HepG2 (cell line): ENCODE data around the gene KIZ. TPM values are rescaled to one million over a fixed set of nuclear protein-coding genes. Genes with fewer than 3 reads are reported as not detected.

Experiments
- ATF1 ChIP-seq: IDR thresholded peaks from 2 replicates; pipeline ENCODE4 v1.6.1; 2016; ENCODE audit warnings: mild to moderate bottlenecking, control low read depth
- BORCS8-MEF2B ChIP-seq: sonication (generic); formaldehyde crosslinking; IDR thresholded peaks from 2 replicates; pipeline ENCODE4 v1.8.0; 2022; ENCODE audit warnings: mild to moderate bottlenecking, missing genetic modification reagents
- CEBPZ ChIP-seq: IDR thresholded peaks from 2 replicates; pipeline ENCODE4 v1.6.1; 2012; ENCODE audit warnings: low read length, improper control_type of control experiment
- GZF1 ChIP-seq: sonication (generic); formaldehyde crosslinking; IDR thresholded peaks from 2 replicates; pipeline ENCODE4 v1.5.1; 2020; ENCODE audit warnings: mild to moderate bottlenecking, missing genetic modification reagents
- HDAC2 ChIP-seq: sonication (generic); formaldehyde crosslinking; IDR thresholded peaks from 2 replicates; pipeline ENCODE4 v1.4.0; 2020; ENCODE audit warnings: missing genetic modification reagents
- JDP2 ChIP-seq: sonication (generic); formaldehyde crosslinking; IDR thresholded peaks from 2 replicates; pipeline ENCODE4 v1.8.1; 2022; ENCODE audit warnings: missing genetic modification reagents, borderline replicate concordance
- MLX ChIP-seq: IDR thresholded peaks from 2 replicates; pipeline ENCODE4 v1.6.1; 2016
- PCBP2 ChIP-seq: fragments of 200-400 bp; formaldehyde crosslinking; optimal IDR thresholded peaks from 2 replicates; pipeline ENCODE3; 2018; ENCODE audit warnings: low read length, low read depth; ENCODE audit not compliant: poor library complexity, severe bottlenecking
- SMARCE1 ChIP-seq: fragments of 450-650 bp; IDR thresholded peaks from 2 replicates; pipeline ENCODE4 v1.6.1; 2017; ENCODE audit warnings: borderline replicate concordance
- TAF1 ChIP-seq: sonication (generic); formaldehyde crosslinking; IDR thresholded peaks from 2 replicates; pipeline ENCODE4 v1.4.0; 2020; ENCODE audit warnings: missing genetic modification reagents
- ZBTB39 ChIP-seq: sonication (generic); formaldehyde crosslinking; IDR thresholded peaks from 2 replicates; pipeline ENCODE4 v1.5.0; 2020; ENCODE audit warnings: missing genetic modification reagents
- ZNF253 ChIP-seq: sonication (generic); formaldehyde crosslinking; IDR thresholded peaks from 2 replicates; pipeline ENCODE4 v1.8.0; 2022; ENCODE audit warnings: mild to moderate bottlenecking, missing genetic modification reagents, borderline replicate concordance
- ZNF724P ChIP-seq: sonication (generic); formaldehyde crosslinking; IDR thresholded peaks from 2 replicates; pipeline ENCODE4 v1.8.0; 2022; ENCODE audit warnings: missing genetic modification reagents, borderline replicate concordance
- polyA plus RNA-seq, 8 experiments: library from polyadenylated mRNA; depleted of rRNA in 3 of 8; stranded (reverse) in 7 of 8; unstranded in 1 of 8; fragments of >200 nt; fragmentation: Illumina TruSeq in 4 of 8; extraction: Trizol in 4 of 8; gene quantifications; 2 replicates each; pipeline versions ENCODE4 v1.2.1 to v1.2.3, GENCODE V29; 2011 to 2016; ENCODE audit warnings: low read depth in 4 of 8, missing spikeins in 1 of 8, mixed read lengths in 1 of 8; ENCODE audit not compliant: insufficient read depth in 1 of 8
- total RNA-seq, 5 experiments: library from RNA; depleted of rRNA; stranded (reverse); fragments of >200 nt; fragmentation: Illumina TruSeq; extraction: Trizol; gene quantifications; 2 replicates each; pipeline ENCODE4 v1.2.3, GENCODE V29; 2016; ENCODE audit warnings: low read depth in 1 of 5
- TF ChIP-seq, protein P1 (sequence below): sonication (generic); formaldehyde crosslinking; IDR thresholded peaks from 2 replicates; pipeline ENCODE4 v1.4.0; 2020; ENCODE audit warnings: missing genetic modification reagents, mild to moderate bottlenecking, borderline replicate concordance
- TF ChIP-seq, protein P2 (sequence below): sonication (generic); formaldehyde crosslinking; IDR thresholded peaks from 2 replicates; pipeline ENCODE4 v1.5.1; 2020; ENCODE audit warnings: missing genetic modification reagents, mild to moderate bottlenecking, borderline replicate concordance
- TF ChIP-seq, protein P3 (sequence below): sonication (generic); formaldehyde crosslinking; IDR thresholded peaks from 2 replicates; pipeline ENCODE4 v1.9.0; 2022; ENCODE audit warnings: missing genetic modification reagents, mild to moderate bottlenecking, borderline replicate concordance

The KIZ gene
- total and polyA plus RNA-seq, 2 of the 13 experiments (the other 11 are each of a cell fraction or from before 2014, with no cell fraction given), result 46.3 to 114 TPM

- TF ChIP-seq CEBPZ (no peak), GZF1 (no peak), ATF1 (peak; percentile 73; the same call in 1 of the 2 replicates), ZBTB39 (CRISPR knock-in tag) (no peak), SMARCE1 (no peak), PCBP2 (no peak), ZNF724P (CRISPR knock-in tag) (no peak), JDP2 (CRISPR knock-in tag) (no peak; the same call in 1 of the 2 replicates), TAF1 (CRISPR knock-in tag) (no peak), MLX (CRISPR knock-in tag) (no peak), HDAC2 (CRISPR knock-in tag) (peak; percentile 76), BORCS8-MEF2B (CRISPR knock-in tag) (no peak), ZNF253 (CRISPR knock-in tag) (no peak)
- TF ChIP-seq, protein P1, sequence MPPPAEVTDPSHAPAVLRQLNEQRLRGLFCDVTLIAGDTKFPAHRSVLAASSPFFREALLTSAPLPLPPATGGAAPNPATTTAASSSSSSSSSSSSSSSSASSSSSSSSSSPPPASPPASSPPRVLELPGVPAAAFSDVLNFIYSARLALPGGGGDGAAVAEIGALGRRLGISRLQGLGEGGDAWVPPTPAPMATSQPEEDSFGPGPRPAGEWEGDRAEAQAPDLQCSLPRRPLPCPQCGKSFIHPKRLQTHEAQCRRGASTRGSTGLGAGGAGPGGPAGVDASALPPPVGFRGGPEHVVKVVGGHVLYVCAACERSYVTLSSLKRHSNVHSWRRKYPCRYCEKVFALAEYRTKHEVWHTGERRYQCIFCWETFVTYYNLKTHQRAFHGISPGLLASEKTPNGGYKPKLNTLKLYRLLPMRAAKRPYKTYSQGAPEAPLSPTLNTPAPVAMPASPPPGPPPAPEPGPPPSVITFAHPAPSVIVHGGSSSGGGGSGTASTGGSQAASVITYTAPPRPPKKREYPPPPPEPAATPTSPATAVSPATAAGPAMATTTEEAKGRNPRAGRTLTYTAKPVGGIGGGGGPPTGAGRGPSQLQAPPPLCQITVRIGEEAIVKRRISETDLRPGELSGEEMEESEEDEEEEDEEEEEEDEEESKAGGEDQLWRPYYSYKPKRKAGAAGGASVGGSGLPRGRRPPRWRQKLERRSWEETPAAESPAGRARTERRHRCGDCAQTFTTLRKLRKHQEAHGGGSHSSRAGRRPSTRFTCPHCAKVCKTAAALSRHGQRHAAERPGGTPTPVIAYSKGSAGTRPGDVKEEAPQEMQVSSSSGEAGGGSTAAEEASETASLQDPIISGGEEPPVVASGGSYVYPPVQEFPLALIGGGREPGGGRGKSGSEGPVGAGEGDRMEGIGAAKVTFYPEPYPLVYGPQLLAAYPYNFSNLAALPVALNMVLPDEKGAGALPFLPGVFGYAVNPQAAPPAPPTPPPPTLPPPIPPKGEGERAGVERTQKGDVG (CRISPR knock-in tag), result no peak
- TF ChIP-seq, protein P2, sequence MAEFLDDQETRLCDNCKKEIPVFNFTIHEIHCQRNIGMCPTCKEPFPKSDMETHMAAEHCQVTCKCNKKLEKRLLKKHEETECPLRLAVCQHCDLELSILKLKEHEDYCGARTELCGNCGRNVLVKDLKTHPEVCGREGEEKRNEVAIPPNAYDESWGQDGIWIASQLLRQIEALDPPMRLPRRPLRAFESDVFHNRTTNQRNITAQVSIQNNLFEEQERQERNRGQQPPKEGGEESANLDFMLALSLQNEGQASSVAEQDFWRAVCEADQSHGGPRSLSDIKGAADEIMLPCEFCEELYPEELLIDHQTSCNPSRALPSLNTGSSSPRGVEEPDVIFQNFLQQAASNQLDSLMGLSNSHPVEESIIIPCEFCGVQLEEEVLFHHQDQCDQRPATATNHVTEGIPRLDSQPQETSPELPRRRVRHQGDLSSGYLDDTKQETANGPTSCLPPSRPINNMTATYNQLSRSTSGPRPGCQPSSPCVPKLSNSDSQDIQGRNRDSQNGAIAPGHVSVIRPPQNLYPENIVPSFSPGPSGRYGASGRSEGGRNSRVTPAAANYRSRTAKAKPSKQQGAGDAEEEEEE, result no peak
- TF ChIP-seq, protein P3, sequence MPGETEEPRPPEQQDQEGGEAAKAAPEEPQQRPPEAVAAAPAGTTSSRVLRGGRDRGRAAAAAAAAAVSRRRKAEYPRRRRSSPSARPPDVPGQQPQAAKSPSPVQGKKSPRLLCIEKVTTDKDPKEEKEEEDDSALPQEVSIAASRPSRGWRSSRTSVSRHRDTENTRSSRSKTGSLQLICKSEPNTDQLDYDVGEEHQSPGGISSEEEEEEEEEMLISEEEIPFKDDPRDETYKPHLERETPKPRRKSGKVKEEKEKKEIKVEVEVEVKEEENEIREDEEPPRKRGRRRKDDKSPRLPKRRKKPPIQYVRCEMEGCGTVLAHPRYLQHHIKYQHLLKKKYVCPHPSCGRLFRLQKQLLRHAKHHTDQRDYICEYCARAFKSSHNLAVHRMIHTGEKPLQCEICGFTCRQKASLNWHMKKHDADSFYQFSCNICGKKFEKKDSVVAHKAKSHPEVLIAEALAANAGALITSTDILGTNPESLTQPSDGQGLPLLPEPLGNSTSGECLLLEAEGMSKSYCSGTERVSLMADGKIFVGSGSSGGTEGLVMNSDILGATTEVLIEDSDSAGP (CRISPR knock-in tag), result no peak
Measured at GRCh38 chr20:21077809-21078345, 48.0 kb upstream of the KIZ start (continued).
